SK-N-MC (cell line): ENCODE data around the gene SPRN.

Experiments
- DNase-seq: peaks from one replicate; pipeline ENCODE4 v3.0.0-alpha.2; 2011; ENCODE audit warnings: low read depth, low spot score
- H3K27ac ChIP-seq: fragments of 200-600 bp; sonication (generic); 2 replicates; pipeline ENCODE4 v1.5.1; 2016; ENCODE audit warnings: mixed run types
- H3K36me3 ChIP-seq: fragments of 200-600 bp; sonication (generic); 2 replicates; pipeline ENCODE4 v1.6.1; 2017; ENCODE audit warnings: antibody characterized with exemption, low read length, mixed read lengths; ENCODE audit not compliant: insufficient read depth
- H3K4me3 ChIP-seq: fragments of 200-600 bp; sonication (generic); 2 replicates; pipeline ENCODE4 v1.5.1; 2016
- H3K9ac ChIP-seq: fragments of 200-600 bp; sonication (generic); 2 replicates; pipeline ENCODE4 v1.8.0; 2017; ENCODE audit warnings: mixed run types, mixed read lengths; ENCODE audit not compliant: insufficient read length
- H3K9me3 ChIP-seq: fragments of 200-600 bp; sonication (generic); 2 replicates; pipeline ENCODE4 v1.6.1; 2017; ENCODE audit warnings: low read depth, mild to moderate bottlenecking, antibody characterized with exemption, low read length, moderate library complexity, mixed read lengths
- EZH2 ChIP-seq: fragments of 200-600 bp; sonication (generic); IDR thresholded peaks from one replicate; pipeline ENCODE4 v1.6.1; 2017; ENCODE audit warnings: antibody characterized with exemption
- FOXP2 ChIP-seq: optimal IDR thresholded peaks from 2 replicates; pipeline ENCODE3; 2011; ENCODE audit warnings: mild to moderate bottlenecking, moderate library complexity; ENCODE audit not compliant: insufficient read depth; ENCODE audit errors: extremely low read length, control extremely low read depth
- POLR2AphosphoS5 ChIP-seq: IDR thresholded peaks from 2 replicates; pipeline ENCODE4 v1.6.1; 2012; ENCODE audit warnings: mild to moderate bottlenecking, low read depth, low read length, borderline replicate concordance

Gene SPRN

GRCh38 chr10:133458710-133459453, 34.5 kb upstream of the SPRN start:
- Histone ChIP-seq H3K36me3 (no peaks in the 10 kb centered on the region), H3K9ac (no peak overlapping the region), H3K9me3 (no peaks in the 10 kb centered on the region), H3K4me3 (no peak overlapping the region), H3K27ac (no peak overlapping the region)
- TF ChIP-seq EZH2 (no peak), FOXP2 (no peak), POLR2AphosphoS5 (no peak)
- DNase-seq, result no peak

DNA sequence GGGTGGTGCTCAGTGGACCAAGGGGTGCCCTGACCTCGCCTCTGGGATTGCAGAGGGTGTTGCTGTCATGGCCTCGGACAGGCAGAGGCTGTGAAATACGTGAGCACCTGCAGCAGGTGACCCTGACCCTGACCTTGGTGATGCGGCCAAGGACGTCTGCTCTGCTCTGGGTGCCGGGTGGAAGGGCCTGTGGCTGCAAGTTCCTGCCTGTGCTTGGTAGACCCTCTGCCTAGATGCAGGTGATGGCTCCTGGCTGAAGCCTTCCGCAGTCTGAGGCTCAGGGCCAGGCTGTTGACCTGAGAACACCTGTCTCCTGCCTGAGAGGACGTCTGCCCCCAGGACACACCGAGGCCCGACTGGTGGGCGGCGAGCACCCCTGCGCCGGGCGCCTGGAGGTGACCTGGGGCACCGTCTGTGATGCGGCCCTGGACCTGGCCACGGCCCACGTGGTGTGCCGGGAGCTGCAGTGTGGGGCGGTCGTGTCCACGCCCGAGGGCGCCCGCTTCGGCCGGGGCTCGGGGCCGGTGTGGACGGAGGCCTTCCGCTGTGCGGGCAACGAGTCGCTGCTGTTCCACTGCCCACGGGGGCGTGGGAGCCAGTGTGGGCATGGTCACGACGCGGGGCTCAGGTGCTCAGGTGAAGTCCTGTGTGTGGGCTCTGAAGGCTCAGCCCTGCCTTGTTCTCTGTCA, 33.7 kb upstream of the SPRN start:
- Histone ChIP-seq H3K4me3 (no peak overlapping the region), H3K36me3 (no peaks in the 10 kb centered on the region), H3K9me3 (no peaks in the 10 kb centered on the region), H3K27ac (no peak overlapping the region), H3K9ac (no peak overlapping the region)
- TF ChIP-seq FOXP2, result no peak
- TF ChIP-seq POLR2AphosphoS5, result no peak
- no peak for TF ChIP-seq EZH2
- no peak for DNase-seq

DNA sequence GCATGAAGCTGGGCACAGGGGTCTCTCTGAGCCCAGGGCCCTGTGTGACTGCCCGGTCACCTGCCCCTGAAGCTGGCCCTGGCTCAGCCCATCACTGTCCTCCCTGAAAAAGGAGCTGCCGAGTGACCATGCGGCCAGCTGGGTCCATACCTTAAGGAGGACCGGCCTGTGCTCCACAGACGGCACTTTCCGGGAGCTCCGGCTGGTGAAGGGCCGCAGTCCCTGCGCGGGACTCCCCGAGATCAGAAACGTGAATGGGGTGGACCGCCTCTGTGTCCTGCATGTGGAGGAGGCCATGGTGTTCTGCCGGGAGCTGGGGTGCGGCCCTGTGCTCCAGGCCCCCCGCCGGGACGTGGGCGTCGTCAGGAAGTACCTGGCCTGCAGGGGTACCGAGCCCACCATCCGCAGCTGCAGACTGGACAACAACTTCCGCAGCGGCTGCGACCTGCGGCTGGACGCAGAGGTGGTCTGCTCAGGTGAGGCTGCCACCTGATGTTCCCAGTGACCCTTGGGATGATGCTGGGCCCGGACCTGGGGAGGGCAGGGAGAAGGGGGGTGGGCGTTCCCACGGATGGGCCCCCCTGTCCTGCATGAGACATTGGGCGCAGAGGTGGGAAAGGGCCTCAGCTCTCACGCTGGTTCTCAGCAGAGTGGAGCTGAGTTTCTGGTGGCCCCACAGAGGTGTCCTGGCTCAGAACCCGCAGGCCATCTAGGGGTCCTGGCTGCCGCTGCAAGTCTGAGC, 32.8 kb upstream of the SPRN start:
- H3K9ac ChIP-seq, result no peak overlapping the region
- no peaks in the 10 kb centered on the region for H3K9me3 ChIP-seq
- no peak overlapping the region for H3K27ac ChIP-seq
- H3K36me3 ChIP-seq, result no peaks in the 10 kb centered on the region
- TF ChIP-seq FOXP2 (no peak), EZH2 (no peak), POLR2AphosphoS5 (no peak)
- no peak overlapping the region for H3K4me3 ChIP-seq
- DNase-seq, result no peak

DNA sequence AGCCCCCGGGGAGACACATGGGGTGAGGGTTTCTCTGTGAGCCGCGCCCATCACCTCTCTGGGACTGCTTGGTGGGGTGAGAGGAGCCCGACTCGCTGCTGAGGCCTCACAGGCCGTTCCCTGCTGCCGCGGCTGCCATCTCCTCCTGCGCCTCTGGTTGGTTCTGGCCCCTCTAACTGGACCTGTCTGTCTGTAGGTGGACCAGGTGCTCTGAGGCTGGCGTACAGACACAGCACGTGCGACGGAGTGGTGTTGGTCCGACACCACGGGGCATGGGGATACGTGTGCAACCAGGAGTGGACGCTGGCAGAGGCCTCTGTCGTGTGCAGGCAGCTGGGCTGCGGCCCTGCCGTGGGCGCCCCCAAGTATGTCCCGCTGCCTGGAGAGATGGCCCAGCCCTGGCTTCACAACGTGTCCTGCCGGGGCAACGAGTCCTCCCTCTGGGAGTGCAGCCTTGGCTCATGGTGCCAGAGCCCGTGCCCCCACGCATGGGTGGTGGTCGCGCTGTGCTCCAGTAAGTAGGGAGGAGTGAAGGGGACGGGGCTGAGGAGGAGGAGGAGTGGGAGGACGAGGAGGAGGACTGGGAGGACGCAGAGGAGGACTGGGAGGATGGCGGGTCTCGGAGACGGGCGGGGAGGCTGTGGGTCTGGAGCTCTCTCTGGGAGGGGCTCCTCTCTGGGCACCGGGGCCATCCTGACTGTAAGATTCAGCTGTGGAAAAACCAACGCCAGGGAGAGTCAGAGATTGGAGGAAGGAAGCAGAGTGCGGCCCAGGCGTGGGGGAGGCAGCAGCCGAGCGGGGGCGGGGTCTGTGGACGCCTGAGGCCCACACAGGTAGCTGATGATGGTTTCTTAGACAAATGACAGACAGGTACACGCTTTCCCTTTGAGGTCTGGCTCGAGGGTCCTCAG, 31.9 kb upstream of the SPRN start:
- Histone ChIP-seq H3K9me3 (no peaks in the 10 kb centered on the region), H3K36me3 (no peaks in the 10 kb centered on the region), H3K4me3 (no peak overlapping the region), H3K9ac (no peak overlapping the region), H3K27ac (no peak overlapping the region)
- no peak for TF ChIP-seq EZH2
- no peak for TF ChIP-seq POLR2AphosphoS5
- TF ChIP-seq FOXP2, result no peak
- DNase-seq, result no peak

GRCh38 chr10:133455611-133456031, 31.2 kb upstream of the SPRN start:
- H3K9me3 ChIP-seq, result no peaks in the 10 kb centered on the region

DNA sequence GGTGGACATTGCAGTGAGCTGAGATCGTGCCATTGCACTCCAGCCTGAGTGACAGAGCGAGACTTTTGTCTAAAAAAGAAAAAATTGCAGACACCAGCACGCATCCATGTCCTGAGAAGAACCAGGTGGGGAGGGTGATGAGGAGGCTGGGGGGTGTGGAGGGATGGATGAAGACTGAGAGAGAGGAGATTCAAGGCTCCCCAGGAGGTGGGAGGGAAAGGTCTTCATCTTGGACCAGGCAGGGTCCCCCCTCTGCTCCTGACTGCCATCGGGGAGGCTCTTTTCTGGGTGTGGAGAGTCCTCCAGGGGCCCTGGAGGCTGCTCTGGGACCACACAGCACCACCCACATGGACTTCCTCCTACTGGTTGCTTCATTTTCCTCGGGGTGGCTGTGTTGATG, 30.8 kb upstream of the SPRN start:
- no peak for TF ChIP-seq EZH2
- TF ChIP-seq POLR2AphosphoS5, result no peak
- no peak for TF ChIP-seq FOXP2
- Histone ChIP-seq H3K36me3 (no peaks in the 10 kb centered on the region), H3K4me3 (no peak overlapping the region), H3K9me3 (no peaks in the 10 kb centered on the region), H3K27ac (no peak overlapping the region), H3K9ac (no peak overlapping the region)
- no peak for DNase-seq

More at GRCh38 chr10:133455611-133456031, 31.2 kb upstream of the SPRN start:
- Histone ChIP-seq H3K9ac (no peak overlapping the region), H3K4me3 (no peak overlapping the region), H3K27ac (no peak overlapping the region), H3K36me3 (no peaks in the 10 kb centered on the region)
- no peak for TF ChIP-seq POLR2AphosphoS5
- TF ChIP-seq FOXP2, result no peak
- TF ChIP-seq EZH2, result no peak
- DNase-seq, result no peak

DNA sequence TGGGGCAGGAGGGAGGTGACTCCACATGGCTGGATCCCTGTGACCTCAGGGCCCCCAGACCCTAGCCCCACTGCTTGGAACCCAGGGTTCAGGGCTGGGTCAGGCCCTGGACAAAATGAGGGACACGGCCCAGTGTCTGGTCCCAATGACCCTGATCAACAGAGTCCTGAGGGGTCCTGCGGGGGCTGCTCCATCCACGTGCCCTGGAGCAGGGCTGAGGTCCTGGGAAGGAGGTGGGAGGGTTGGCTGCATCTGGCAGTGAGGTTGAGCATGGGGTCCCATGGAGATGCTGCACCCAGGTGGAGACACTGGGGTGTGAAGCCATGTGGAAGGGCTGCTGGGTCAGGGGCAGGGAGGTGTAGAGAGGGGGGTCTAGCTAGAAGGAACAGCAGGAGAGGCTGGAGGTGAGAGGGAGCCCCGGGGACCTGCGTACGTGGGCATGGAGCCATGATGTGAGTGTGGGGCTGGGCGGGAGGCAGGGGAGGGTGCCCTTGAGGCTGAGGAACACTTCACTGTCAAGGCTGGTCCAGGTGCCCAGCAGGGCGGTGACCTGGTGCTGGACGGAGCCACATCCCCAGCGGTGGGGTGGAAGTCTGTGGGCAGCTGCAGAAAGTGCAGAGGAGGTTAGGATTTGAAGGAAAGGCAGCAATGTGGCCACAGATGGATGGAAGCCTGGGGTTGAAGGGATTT, 29.9 kb upstream of the SPRN start:
- Histone ChIP-seq H3K36me3 (no peaks in the 10 kb centered on the region), H3K9ac (no peak overlapping the region), H3K27ac (no peak overlapping the region), H3K9me3 (no peaks in the 10 kb centered on the region), H3K4me3 (no peak overlapping the region)
- no peak for TF ChIP-seq POLR2AphosphoS5
- no peak for TF ChIP-seq FOXP2
- TF ChIP-seq EZH2, result no peak
- no peak for DNase-seq

- Histone ChIP-seq H3K36me3 (no peaks in the 10 kb centered on the region), H3K4me3 (no peak within 1 kb of the TSS), H3K9me3 (no peaks in the 10 kb centered on the region), H3K9ac (no peak within 1 kb of the TSS), H3K27ac (no peak within 1 kb of the TSS)
- TF ChIP-seq POLR2AphosphoS5, result no peak
- no peak for DNase-seq
Observed at GRCh38 chr10:133453516-133454203, 29.2 kb upstream of the SPRN start, which contains the start of gene SCART1. TSS of gene SCART1 (plus strand) at chr10:133453945. CDS start at chr10:133453998, 53 bp downstream.
